Immature natural killer cell (primary cell): Measurements from ENCODE around the gene CRYBB2. TPM values are rescaled to one million over a fixed set of nuclear protein-coding genes. Genes with fewer than 3 reads are reported as not detected.
A peak's percentile ranks its signal among the peaks of the same experiment; 100 is the strongest.
"Not testable (repeated sequence)": the region's sequence is repeated elsewhere in the genome, so short reads cannot be mapped to it uniquely, and the experiment has no call there.

ENCODE experiments used
- DNase-seq, 3 donors: peaks; one replicate each; pipeline ENCODE4 v3.0.0; 2022; ENCODE audit warnings: mixed read lengths in 1 of 3
- H3K27ac Mint-ChIP-seq, 6 donors: one replicate each; pipeline ENCODE4 v1.8.0; 2020; ENCODE audit warnings: mixed read lengths in 6 of 6, mild to moderate bottlenecking in 5 of 6, inconsistent platforms in 4 of 6, moderate library complexity in 3 of 6
- H3K27me3 Mint-ChIP-seq, 3 donors: one replicate each; pipeline ENCODE4 v1.8.0; 2020 to 2021; ENCODE audit warnings: low read depth in 3 of 3, mild to moderate bottlenecking in 3 of 3, mixed read lengths in 3 of 3, moderate library complexity in 3 of 3, inconsistent platforms in 1 of 3
- H3K36me3 Mint-ChIP-seq, 3 donors: one replicate each; pipeline ENCODE4 v1.8.0; 2020; ENCODE audit warnings: mixed read lengths in 3 of 3, inconsistent platforms in 2 of 3, mild to moderate bottlenecking in 2 of 3
- H3K4me1 Mint-ChIP-seq, 2 donors: one replicate each; pipeline ENCODE4 v1.8.0; 2020; ENCODE audit warnings: inconsistent platforms in 2 of 2, mild to moderate bottlenecking in 2 of 2, mixed read lengths in 2 of 2, moderate library complexity in 1 of 2
- H3K4me3 Mint-ChIP-seq, 5 donors: one replicate each; pipeline ENCODE4 v1.8.0; 2020; ENCODE audit warnings: mild to moderate bottlenecking in 5 of 5, mixed read lengths in 5 of 5, inconsistent platforms in 3 of 5, moderate library complexity in 3 of 5
- H3K9me3 Mint-ChIP-seq, 6 donors: one replicate each; pipeline ENCODE4 v1.8.0; 2020; ENCODE audit warnings: mild to moderate bottlenecking in 6 of 6, mixed read lengths in 6 of 6, inconsistent platforms in 4 of 6, moderate library complexity in 3 of 6
- polyA plus RNA-seq, 3 donors: library from polyadenylated mRNA; unstranded; fragments of 300-500 nt; fragmentation: Illumina TruSeq; gene quantifications; one replicate each; pipeline ENCODE4 v1.2.3, GENCODE V29; 2021

The CRYBB2 gene
- polyA plus RNA-seq, result not detected

- no peak within 1 kb of the TSS for H3K27ac Mint-ChIP-seq
- DNase-seq, result no peak
- peaks cover 0 to 4% (median 0%) of the 10 kb centered on the region in 6 donors for H3K9me3 Mint-ChIP-seq
- H3K27me3 Mint-ChIP-seq, result peaks cover 8 to 13% (median 8%) of the 10 kb centered on the region in 3 donors
- no peak within 1 kb of the TSS for H3K4me3 Mint-ChIP-seq
- no peaks in the 10 kb centered on the region for H3K4me1 Mint-ChIP-seq
- no peaks in the 10 kb centered on the region for H3K36me3 Mint-ChIP-seq
Observed at GRCh38 chr22:25219211-25219689, at the start of gene CRYBB2. Gene CRYBB2 (plus strand): TSS chr22:25219639. CDS start chr22:25221430, 1,791 bp downstream.

- peaks cover 0 to 6% (median 0%) of the 10 kb centered on the region in 3 donors for H3K27me3 Mint-ChIP-seq
- H3K36me3 Mint-ChIP-seq, result no peaks in the 10 kb centered on the region
- H3K4me3 Mint-ChIP-seq, result no peak overlapping the region
- no peak for DNase-seq
- H3K9me3 Mint-ChIP-seq, result no peaks in the 10 kb centered on the region
- no peaks in the 10 kb centered on the region for H3K4me1 Mint-ChIP-seq
- H3K27ac Mint-ChIP-seq, result peak overlapping the region in 1 of 6 donors; percentile 61
Observed at GRCh38 chr22:25170426-25170980, 48.9 kb upstream of the CRYBB2 start.

- H3K9me3 Mint-ChIP-seq, result no peaks in the 10 kb centered on the region
- H3K36me3 Mint-ChIP-seq, result peaks cover 0 to 5% (median under 1%) of the 10 kb centered on the region in 3 donors
- H3K4me1 Mint-ChIP-seq, result no peaks in the 10 kb centered on the region
- DNase-seq, result peak in 1 of 3 donors; percentile 9
- H3K27ac Mint-ChIP-seq, result no peak overlapping the region
- H3K4me3 Mint-ChIP-seq, result no peak overlapping the region
- H3K27me3 Mint-ChIP-seq, result peaks cover 0 to 4% (median 0%) of the 10 kb centered on the region in 3 donors
Observed at GRCh38 chr22:25172153-25172552, 47.3 kb upstream of the CRYBB2 start.

- H3K27me3 Mint-ChIP-seq, result peaks cover 0 to 4% (median 0%) of the 10 kb centered on the region in 3 donors
- H3K36me3 Mint-ChIP-seq, result peaks cover under 1 to 9% (median 4%) of the 10 kb centered on the region in 3 donors
- H3K4me3 Mint-ChIP-seq, result no peak overlapping the region
- no peak overlapping the region for H3K27ac Mint-ChIP-seq
- peaks cover 0 to 1% (median 0%) of the 10 kb centered on the region in 6 donors for H3K9me3 Mint-ChIP-seq
- H3K4me1 Mint-ChIP-seq, result peaks cover under 1 to 2% of the 10 kb centered on the region in 2 donors
- no peak for DNase-seq
Observed at GRCh38 chr22:25174156-25174887, 45.1 kb upstream of the CRYBB2 start.

GRCh38 chr22:25174888-25175411 lies 44.5 kb upstream of the CRYBB2 start:
- H3K27me3 Mint-ChIP-seq, result peaks cover 2 to 7% (median 3%) of the 10 kb centered on the region in 3 donors
- DNase-seq, result no peak
- H3K36me3 Mint-ChIP-seq, result peaks cover 3 to 15% (median 9%) of the 10 kb centered on the region in 3 donors
- H3K4me3 Mint-ChIP-seq, result no peak overlapping the region
- peaks cover 3 to 7% of the 10 kb centered on the region in 2 donors for H3K4me1 Mint-ChIP-seq
- H3K9me3 Mint-ChIP-seq, result peaks cover 0 to 4% (median under 1%) of the 10 kb centered on the region in 6 donors
- no peak overlapping the region for H3K27ac Mint-ChIP-seq

- Mint-ChIP-seq H3K9me3 (peaks cover 0 to 5% (median under 1%) of the 10 kb centered on the region in 6 donors), H3K4me1 (peaks cover 3 to 7% of the 10 kb centered on the region in 2 donors), H3K4me3 (no peak overlapping the region), H3K36me3 (peaks cover 3 to 15% (median 9%) of the 10 kb centered on the region in 3 donors), H3K27ac (no peak overlapping the region), H3K27me3 (peaks cover 3 to 7% (median 4%) of the 10 kb centered on the region in 3 donors)
- no peak for DNase-seq
Observed at GRCh38 chr22:25176175-25176574, 43.3 kb upstream of the CRYBB2 start.

GRCh38 chr22:25176799-25177198 lies 42.6 kb upstream of the CRYBB2 start:
- DNase-seq, result no peak
- Mint-ChIP-seq H3K9me3 (peaks cover 0 to 5% (median under 1%) of the 10 kb centered on the region in 6 donors), H3K4me3 (no peak overlapping the region), H3K4me1 (peaks cover 3 to 7% of the 10 kb centered on the region in 2 donors), H3K36me3 (peaks cover 3 to 19% (median 9%) of the 10 kb centered on the region in 3 donors), H3K27ac (no peak overlapping the region), H3K27me3 (peaks cover 3 to 7% (median 4%) of the 10 kb centered on the region in 3 donors)

GRCh38 chr22:25177226-25177625 lies 42.2 kb upstream of the CRYBB2 start:
- Mint-ChIP-seq H3K27ac (no peak overlapping the region), H3K4me3 (no peak overlapping the region), H3K27me3 (peaks cover 3 to 7% (median 4%) of the 10 kb centered on the region in 3 donors)

GRCh38 chr22:25177895-25178294 lies 41.5 kb upstream of the CRYBB2 start:
- H3K27ac Mint-ChIP-seq, result no peak overlapping the region
- H3K4me1 Mint-ChIP-seq, result peaks cover 3 to 7% of the 10 kb centered on the region in 2 donors
- peaks cover 0 to 5% (median under 1%) of the 10 kb centered on the region in 6 donors for H3K9me3 Mint-ChIP-seq
- peaks cover 3 to 19% (median 13%) of the 10 kb centered on the region in 3 donors for H3K36me3 Mint-ChIP-seq
- DNase-seq, result no peak
- no peak overlapping the region for H3K4me3 Mint-ChIP-seq
- peaks cover 3 to 5% (median 4%) of the 10 kb centered on the region in 3 donors for H3K27me3 Mint-ChIP-seq

More at GRCh38 chr22:25177226-25177625, 42.2 kb upstream of the CRYBB2 start:
- peaks cover 0 to 5% (median under 1%) of the 10 kb centered on the region in 6 donors for H3K9me3 Mint-ChIP-seq
- no peak for DNase-seq
- peaks cover 3 to 7% of the 10 kb centered on the region in 2 donors for H3K4me1 Mint-ChIP-seq
- peaks cover 3 to 19% (median 10%) of the 10 kb centered on the region in 3 donors for H3K36me3 Mint-ChIP-seq

- H3K27me3 Mint-ChIP-seq, DNase-seq, H3K4me1 Mint-ChIP-seq, H3K4me3 Mint-ChIP-seq, H3K9me3 Mint-ChIP-seq: not testable (repeated sequence)
- Mint-ChIP-seq H3K27ac (peak overlapping the region in 2 of 6 donors; percentile 66 to 81), H3K36me3 (peaks cover 3 to 19% (median 13%) of the 10 kb centered on the region in 3 donors)
Observed at GRCh38 chr22:25178348-25178747, 41.1 kb upstream of the CRYBB2 start.

- Mint-ChIP-seq H3K27ac (peak overlapping the region in 1 of 6 donors; percentile 68), H3K36me3 (peaks cover 3 to 19% (median 13%) of the 10 kb centered on the region in 3 donors), H3K4me3 (peak overlapping the region in 3 of 5 donors; percentile 29 to 35 (median 33))
- not testable (repeated sequence) for H3K27me3 Mint-ChIP-seq, H3K4me1 Mint-ChIP-seq, H3K9me3 Mint-ChIP-seq
- DNase-seq, result peak; percentile 67 to 79 (median 76)
Observed at GRCh38 chr22:25178869-25179631, 40.4 kb upstream of the CRYBB2 start.

GRCh38 chr22:25182131-25183110 lies 37.0 kb upstream of the CRYBB2 start:
- H3K27me3 Mint-ChIP-seq, result peaks cover 3 to 6% (median 4%) of the 10 kb centered on the region in 3 donors
- no peak overlapping the region for H3K27ac Mint-ChIP-seq
- peaks cover 3 to 7% of the 10 kb centered on the region in 2 donors for H3K4me1 Mint-ChIP-seq
- peaks cover 0 to 5% (median under 1%) of the 10 kb centered on the region in 6 donors for H3K9me3 Mint-ChIP-seq
- H3K4me3 Mint-ChIP-seq, result no peak overlapping the region
- no peak for DNase-seq
- peaks cover 3 to 20% (median 10%) of the 10 kb centered on the region in 3 donors for H3K36me3 Mint-ChIP-seq
